ENCODE data around the gene IL1F10.
"Not testable (repeated sequence)": the region's sequence is repeated elsewhere in the genome, so short reads cannot be mapped to it uniquely, and the experiment has no call there.

The IL1F10 gene

GRCh38 chr2:113085542-113085941, 17.8 kb downstream of the IL1F10 start:
- Histone ChIP-seq H3K9ac (ENCODE audit: low read depth, low read length) (no peak overlapping the region), H3K27ac (ENCODE audit: low read length) (no peak overlapping the region), H3K4me1 (ENCODE audit: insufficient read depth, low read length) (no peaks in the 10 kb centered on the region), H3K4me3 (ENCODE audit: low read length) (no peak overlapping the region), H3K36me3 (ENCODE audit: insufficient read depth, low read depth, low read length) (no peaks in the 10 kb centered on the region), H3K27me3 (ENCODE audit: insufficient read depth, low read length) (peaks cover 11% of the 10 kb centered on the region; the same call in 1 of the 2 replicates), H3K9me3 (ENCODE audit: insufficient read depth, low read depth, low read length) (no peaks in the 10 kb centered on the region)

GRCh38 chr2:113088213-113088992, 20.6 kb downstream of the IL1F10 start:
- Histone ChIP-seq H3K9me3 (ENCODE audit: insufficient read depth, low read depth, low read length) (no peaks in the 10 kb centered on the region), H3K27ac (ENCODE audit: low read length) (no peak overlapping the region), H3K4me1 (ENCODE audit: insufficient read depth, low read length) (no peaks in the 10 kb centered on the region), H3K27me3 (ENCODE audit: insufficient read depth, low read length) (peaks cover 8% of the 10 kb centered on the region; the same call in 1 of the 2 replicates), H3K36me3 (ENCODE audit: insufficient read depth, low read depth, low read length) (no peaks in the 10 kb centered on the region), H3K4me3 (ENCODE audit: low read length) (no peak overlapping the region), H3K9ac (ENCODE audit: low read depth, low read length) (no peak overlapping the region)

- Histone ChIP-seq H3K36me3 (ENCODE audit: insufficient read depth, low read depth, low read length) (no peaks in the 10 kb centered on the region), H3K27me3 (ENCODE audit: insufficient read depth, low read length) (peaks cover 8% of the 10 kb centered on the region; the same call in 1 of the 2 replicates), H3K4me1 (ENCODE audit: insufficient read depth, low read length) (no peaks in the 10 kb centered on the region), H3K9ac (ENCODE audit: low read depth, low read length) (no peak overlapping the region), H3K4me3 (ENCODE audit: low read length) (no peak overlapping the region), H3K9me3 (ENCODE audit: insufficient read depth, low read depth, low read length) (peaks cover 3% of the 10 kb centered on the region; the same call in 1 of the 2 replicates), H3K27ac (ENCODE audit: low read length) (no peak overlapping the region)
Observed at GRCh38 chr2:113089916-113090315, 22.1 kb downstream of the IL1F10 start.

GRCh38 chr2:113091231-113091896, 23.6 kb downstream of the IL1F10 start:
- no peaks in the 10 kb centered on the region for H3K36me3 ChIP-seq (ENCODE audit: insufficient read depth, low read depth, low read length)

GRCh38 chr2:113092864-113093612, 25.3 kb downstream of the IL1F10 start:
- Histone ChIP-seq H3K4me3 (ENCODE audit: low read length) (no peak overlapping the region), H3K9me3 (ENCODE audit: insufficient read depth, low read depth, low read length) (peaks cover 3% of the 10 kb centered on the region; the same call in 1 of the 2 replicates), H3K27me3 (ENCODE audit: insufficient read depth, low read length) (peaks cover 8% of the 10 kb centered on the region; the same call in 1 of the 2 replicates), H3K36me3 (ENCODE audit: insufficient read depth, low read depth, low read length) (no peaks in the 10 kb centered on the region), H3K4me1 (ENCODE audit: insufficient read depth, low read length) (no peaks in the 10 kb centered on the region), H3K27ac (ENCODE audit: low read length) (no peak overlapping the region), H3K9ac (ENCODE audit: low read depth, low read length) (no peak overlapping the region)

More at GRCh38 chr2:113091231-113091896, 23.6 kb downstream of the IL1F10 start:
- H3K9ac ChIP-seq (ENCODE audit: low read depth, low read length), result no peak overlapping the region
- H3K4me1 ChIP-seq (ENCODE audit: insufficient read depth, low read length), result no peaks in the 10 kb centered on the region
- peaks cover 3% of the 10 kb centered on the region; the same call in 1 of the 2 replicates for H3K9me3 ChIP-seq (ENCODE audit: insufficient read depth, low read depth, low read length)
- no peak overlapping the region for H3K4me3 ChIP-seq (ENCODE audit: low read length)
- peaks cover 8% of the 10 kb centered on the region; the same call in 1 of the 2 replicates for H3K27me3 ChIP-seq (ENCODE audit: insufficient read depth, low read length)
- H3K27ac ChIP-seq (ENCODE audit: low read length), result no peak overlapping the region

- no peak overlapping the region for H3K4me3 ChIP-seq (ENCODE audit: low read length)
- H3K4me1 ChIP-seq (ENCODE audit: insufficient read depth, low read length), result no peaks in the 10 kb centered on the region
- H3K27ac ChIP-seq (ENCODE audit: low read length), result no peak overlapping the region
- H3K36me3 ChIP-seq (ENCODE audit: insufficient read depth, low read depth, low read length), result no peaks in the 10 kb centered on the region
- H3K9me3 ChIP-seq (ENCODE audit: insufficient read depth, low read depth, low read length), result peaks cover 3% of the 10 kb centered on the region; the same call in 1 of the 2 replicates
- H3K9ac ChIP-seq (ENCODE audit: low read depth, low read length), result no peak overlapping the region
- H3K27me3 ChIP-seq (ENCODE audit: insufficient read depth, low read length), result peaks cover 8% of the 10 kb centered on the region; the same call in 1 of the 2 replicates
Observed at GRCh38 chr2:113093613-113093977, 25.8 kb downstream of the IL1F10 start.

GRCh38 chr2:113096306-113096705, 28.5 kb downstream of the IL1F10 start:
- H3K9me3 ChIP-seq (ENCODE audit: insufficient read depth, low read depth, low read length); H3K36me3 ChIP-seq (ENCODE audit: insufficient read depth, low read depth, low read length); H3K27ac ChIP-seq (ENCODE audit: low read length); H3K4me3 ChIP-seq (ENCODE audit: low read length); H3K4me1 ChIP-seq (ENCODE audit: insufficient read depth, low read length); H3K9ac ChIP-seq (ENCODE audit: low read depth, low read length); H3K27me3 ChIP-seq (ENCODE audit: insufficient read depth, low read length): not testable (repeated sequence)

- H3K4me3 ChIP-seq (ENCODE audit: low read length); H3K36me3 ChIP-seq (ENCODE audit: insufficient read depth, low read depth, low read length); H3K4me1 ChIP-seq (ENCODE audit: insufficient read depth, low read length); H3K27ac ChIP-seq (ENCODE audit: low read length); H3K27me3 ChIP-seq (ENCODE audit: insufficient read depth, low read length); H3K9ac ChIP-seq (ENCODE audit: low read depth, low read length); H3K9me3 ChIP-seq (ENCODE audit: insufficient read depth, low read depth, low read length): not testable (repeated sequence)
Observed at GRCh38 chr2:113096842-113097618, 29.3 kb downstream of the IL1F10 start.

GRCh38 chr2:113098041-113098440, 30.3 kb downstream of the IL1F10 start:
- no peak overlapping the region for H3K4me3 ChIP-seq (ENCODE audit: low read length)
- H3K27me3 ChIP-seq (ENCODE audit: insufficient read depth, low read length), result no peaks in the 10 kb centered on the region
- no peak overlapping the region for H3K9ac ChIP-seq (ENCODE audit: low read depth, low read length)
- H3K4me1 ChIP-seq (ENCODE audit: insufficient read depth, low read length), result no peaks in the 10 kb centered on the region
- H3K9me3 ChIP-seq (ENCODE audit: insufficient read depth, low read depth, low read length), result peaks cover 8% of the 10 kb centered on the region; the same call in 1 of the 2 replicates
- H3K27ac ChIP-seq (ENCODE audit: low read length), result no peak overlapping the region
- H3K36me3 ChIP-seq (ENCODE audit: insufficient read depth, low read depth, low read length), result no peaks in the 10 kb centered on the region

GRCh38 chr2:113098532-113098931, 30.8 kb downstream of the IL1F10 start:
- Histone ChIP-seq H3K27me3 (ENCODE audit: insufficient read depth, low read length) (no peaks in the 10 kb centered on the region), H3K27ac (ENCODE audit: low read length) (no peak overlapping the region), H3K36me3 (ENCODE audit: insufficient read depth, low read depth, low read length) (no peaks in the 10 kb centered on the region), H3K4me3 (ENCODE audit: low read length) (no peak overlapping the region), H3K4me1 (ENCODE audit: insufficient read depth, low read length) (no peaks in the 10 kb centered on the region), H3K9me3 (ENCODE audit: insufficient read depth, low read depth, low read length) (peaks cover 11% of the 10 kb centered on the region; the same call in 1 of the 2 replicates), H3K9ac (ENCODE audit: low read depth, low read length) (no peak overlapping the region)

- Histone ChIP-seq H3K27ac (ENCODE audit: low read length) (no peak overlapping the region), H3K4me1 (ENCODE audit: insufficient read depth, low read length) (no peaks in the 10 kb centered on the region), H3K4me3 (ENCODE audit: low read length) (no peak overlapping the region), H3K36me3 (ENCODE audit: insufficient read depth, low read depth, low read length) (no peaks in the 10 kb centered on the region), H3K9ac (ENCODE audit: low read depth, low read length) (no peak overlapping the region), H3K27me3 (ENCODE audit: insufficient read depth, low read length) (no peaks in the 10 kb centered on the region), H3K9me3 (ENCODE audit: insufficient read depth, low read depth, low read length) (0 out of 2 replicates have a peak, but pooled peaks cover 8% of the 10 kb centered on the region)
Observed at GRCh38 chr2:113102133-113102532, 34.4 kb downstream of the IL1F10 start.
